ENCODE results near the gene CASTOR2.
A peak's percentile ranks its signal among the peaks of the same experiment; 100 is the strongest.

Gene CASTOR2

DNA sequence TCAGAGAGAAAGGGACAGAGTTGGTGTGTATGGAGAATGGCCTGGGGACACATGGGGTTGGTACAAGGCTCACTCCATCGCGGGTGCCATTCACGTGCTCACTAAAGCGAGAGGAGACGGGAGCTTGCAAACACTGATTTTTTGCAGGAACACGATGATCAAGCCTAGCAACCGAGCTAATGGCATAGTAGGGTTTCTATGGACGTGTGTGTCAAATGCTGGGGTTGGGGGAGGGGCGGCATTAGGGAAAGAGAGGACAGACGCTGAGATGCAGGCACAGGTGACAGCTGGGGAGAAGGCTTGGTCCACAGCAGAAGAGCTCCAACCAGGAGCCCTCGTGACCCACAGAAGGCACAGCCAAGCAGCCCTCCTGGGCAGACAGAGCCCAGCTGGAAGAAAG lies 75.2 kb downstream of the CASTOR2 start:
- TF ChIP-seq, protein P1, sequence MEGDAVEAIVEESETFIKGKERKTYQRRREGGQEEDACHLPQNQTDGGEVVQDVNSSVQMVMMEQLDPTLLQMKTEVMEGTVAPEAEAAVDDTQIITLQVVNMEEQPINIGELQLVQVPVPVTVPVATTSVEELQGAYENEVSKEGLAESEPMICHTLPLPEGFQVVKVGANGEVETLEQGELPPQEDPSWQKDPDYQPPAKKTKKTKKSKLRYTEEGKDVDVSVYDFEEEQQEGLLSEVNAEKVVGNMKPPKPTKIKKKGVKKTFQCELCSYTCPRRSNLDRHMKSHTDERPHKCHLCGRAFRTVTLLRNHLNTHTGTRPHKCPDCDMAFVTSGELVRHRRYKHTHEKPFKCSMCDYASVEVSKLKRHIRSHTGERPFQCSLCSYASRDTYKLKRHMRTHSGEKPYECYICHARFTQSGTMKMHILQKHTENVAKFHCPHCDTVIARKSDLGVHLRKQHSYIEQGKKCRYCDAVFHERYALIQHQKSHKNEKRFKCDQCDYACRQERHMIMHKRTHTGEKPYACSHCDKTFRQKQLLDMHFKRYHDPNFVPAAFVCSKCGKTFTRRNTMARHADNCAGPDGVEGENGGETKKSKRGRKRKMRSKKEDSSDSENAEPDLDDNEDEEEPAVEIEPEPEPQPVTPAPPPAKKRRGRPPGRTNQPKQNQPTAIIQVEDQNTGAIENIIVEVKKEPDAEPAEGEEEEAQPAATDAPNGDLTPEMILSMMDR (conservative IDR thresholded peaks at IDR 0.05; ENCODE audit: control insufficient read depth, insufficient read depth, low read depth, low read length) = no peak
- H3K4me3 ChIP-seq (ENCODE audit: control insufficient read depth, low read depth, low read length) = no peak overlapping the region

DNA sequence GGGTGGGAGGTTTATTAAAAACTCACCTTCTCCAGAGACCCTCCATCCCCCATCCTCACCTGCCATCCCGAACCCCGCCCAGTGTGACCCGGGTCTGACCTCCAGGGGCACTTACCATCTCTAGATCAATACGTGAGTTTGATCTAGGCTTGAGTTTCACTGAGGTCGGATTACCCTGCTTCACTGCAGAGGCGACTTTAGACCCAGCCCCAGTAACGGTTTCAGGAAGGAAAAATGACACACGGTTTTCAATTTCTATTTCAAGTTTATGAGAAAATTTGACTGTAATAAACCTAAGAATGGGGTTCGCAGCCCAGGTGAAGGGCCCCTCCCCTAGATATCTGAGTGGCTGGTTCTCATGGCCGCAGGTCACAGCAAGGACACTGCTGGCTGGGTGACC lies 76.0 kb downstream of the CASTOR2 start:
- DNase-seq (ENCODE audit: low read depth) = no peak
- H3K4me3 ChIP-seq (ENCODE audit: control insufficient read depth, low read depth, low read length) = no peak overlapping the region
- TF ChIP-seq, protein P1 (conservative IDR thresholded peaks at IDR 0.05; ENCODE audit: control insufficient read depth, insufficient read depth, low read depth, low read length) = no peak

More for the DNA sequence above, 75.2 kb downstream of the CASTOR2 start:
- no peak for DNase-seq (ENCODE audit: low read depth)

DNA sequence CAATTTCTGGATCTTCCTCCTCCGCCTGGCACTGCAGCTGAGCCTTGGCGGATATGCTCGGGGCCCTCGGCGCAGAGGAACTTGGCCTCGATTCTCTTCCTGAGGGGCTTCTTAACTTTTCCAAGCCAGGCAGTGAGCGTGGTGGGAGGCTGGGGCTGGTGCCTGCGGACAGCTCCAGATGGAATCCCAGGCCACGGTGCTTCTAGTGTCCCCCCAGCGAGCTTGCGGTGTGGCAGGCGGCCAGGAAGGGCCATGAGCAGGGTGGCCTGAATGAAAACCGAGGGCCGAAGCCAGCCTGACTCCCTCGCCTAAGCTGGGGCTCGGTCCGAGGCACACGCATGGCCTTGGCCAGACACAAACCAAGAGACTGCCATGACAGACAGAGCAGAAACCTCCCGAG lies 77.8 kb downstream of the CASTOR2 start:
- H3K4me3 ChIP-seq (ENCODE audit: control insufficient read depth, low read depth, low read length) = no peak overlapping the region
- TF ChIP-seq, protein P1 (conservative IDR thresholded peaks at IDR 0.05; ENCODE audit: control insufficient read depth, insufficient read depth, low read depth, low read length) = no peak
- DNase-seq (ENCODE audit: low read depth) = peak; percentile 23

DNA sequence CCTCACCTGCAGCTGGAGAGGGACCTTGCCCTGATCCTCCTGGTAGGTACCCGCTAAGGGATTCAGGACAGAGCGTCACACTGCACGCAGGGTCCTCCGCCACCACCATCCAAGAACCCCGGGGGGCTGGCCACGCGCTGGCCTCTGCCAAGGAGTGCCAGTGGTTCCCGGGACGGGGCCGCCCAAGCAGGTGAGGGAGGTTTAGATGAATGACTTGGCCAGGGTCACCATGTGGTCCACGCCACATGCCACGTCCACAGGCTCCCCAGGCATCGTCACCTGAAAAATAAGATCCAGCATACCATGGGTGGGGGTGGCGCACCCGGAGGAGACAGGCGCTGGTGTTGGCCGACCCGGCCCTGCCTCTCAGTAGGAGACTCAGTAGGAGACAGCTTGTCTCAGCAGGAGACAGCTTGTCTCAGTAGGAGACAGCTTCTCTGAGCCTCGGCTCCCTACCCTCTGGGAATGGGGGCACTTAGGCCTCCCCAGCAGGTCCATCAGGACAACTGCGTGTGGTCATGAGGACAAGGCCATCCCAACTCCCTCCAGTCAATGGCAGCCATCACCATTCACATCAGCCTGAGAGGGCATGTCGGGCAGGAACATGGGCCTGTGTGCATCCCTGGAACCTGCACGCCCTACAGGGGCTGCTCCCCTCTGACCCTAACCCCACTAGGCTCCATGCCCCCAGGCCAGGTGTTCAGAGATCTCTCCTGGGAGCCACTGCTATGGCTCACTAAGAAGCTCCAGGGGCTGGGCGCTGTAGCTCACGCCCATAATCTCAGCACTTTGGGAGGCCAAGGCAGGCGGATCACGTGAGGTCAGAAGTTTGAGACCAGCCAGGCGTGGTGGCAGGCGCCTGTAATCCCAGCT lies 78.6 kb downstream of the CASTOR2 start:
- TF ChIP-seq, protein P1 (conservative IDR thresholded peaks at IDR 0.05; ENCODE audit: control insufficient read depth, insufficient read depth, low read depth, low read length) = no peak
- DNase-seq (ENCODE audit: low read depth) = no peak

DNA sequence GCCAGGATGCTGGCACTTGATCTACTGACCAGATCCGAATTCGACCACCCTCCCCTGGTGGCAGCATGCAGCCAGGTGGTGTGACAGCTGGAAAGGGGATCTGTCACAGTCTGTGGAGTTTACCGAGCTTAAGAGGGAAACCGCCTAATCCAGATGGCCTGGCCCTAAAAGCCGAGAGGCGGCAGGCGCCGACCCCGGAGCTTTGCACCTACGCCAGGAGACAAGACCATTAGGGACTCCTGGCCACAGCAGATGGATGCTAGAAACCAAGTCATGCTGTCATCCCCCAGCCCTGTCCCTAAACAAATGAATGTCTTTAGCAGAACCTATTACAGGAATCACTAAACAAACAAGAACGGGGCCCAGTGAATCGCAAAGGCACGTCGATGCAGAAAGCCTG lies 81.4 kb downstream of the CASTOR2 start:
- no peak for DNase-seq (ENCODE audit: low read depth)
- TF ChIP-seq, protein P1 (conservative IDR thresholded peaks at IDR 0.05; ENCODE audit: control insufficient read depth, insufficient read depth, low read depth, low read length) = no peak
- no peak overlapping the region for H3K4me3 ChIP-seq (ENCODE audit: control insufficient read depth, low read depth, low read length)

More for the DNA sequence above, 78.6 kb downstream of the CASTOR2 start:
- no peak overlapping the region for H3K4me3 ChIP-seq (ENCODE audit: control insufficient read depth, low read depth, low read length)

DNA sequence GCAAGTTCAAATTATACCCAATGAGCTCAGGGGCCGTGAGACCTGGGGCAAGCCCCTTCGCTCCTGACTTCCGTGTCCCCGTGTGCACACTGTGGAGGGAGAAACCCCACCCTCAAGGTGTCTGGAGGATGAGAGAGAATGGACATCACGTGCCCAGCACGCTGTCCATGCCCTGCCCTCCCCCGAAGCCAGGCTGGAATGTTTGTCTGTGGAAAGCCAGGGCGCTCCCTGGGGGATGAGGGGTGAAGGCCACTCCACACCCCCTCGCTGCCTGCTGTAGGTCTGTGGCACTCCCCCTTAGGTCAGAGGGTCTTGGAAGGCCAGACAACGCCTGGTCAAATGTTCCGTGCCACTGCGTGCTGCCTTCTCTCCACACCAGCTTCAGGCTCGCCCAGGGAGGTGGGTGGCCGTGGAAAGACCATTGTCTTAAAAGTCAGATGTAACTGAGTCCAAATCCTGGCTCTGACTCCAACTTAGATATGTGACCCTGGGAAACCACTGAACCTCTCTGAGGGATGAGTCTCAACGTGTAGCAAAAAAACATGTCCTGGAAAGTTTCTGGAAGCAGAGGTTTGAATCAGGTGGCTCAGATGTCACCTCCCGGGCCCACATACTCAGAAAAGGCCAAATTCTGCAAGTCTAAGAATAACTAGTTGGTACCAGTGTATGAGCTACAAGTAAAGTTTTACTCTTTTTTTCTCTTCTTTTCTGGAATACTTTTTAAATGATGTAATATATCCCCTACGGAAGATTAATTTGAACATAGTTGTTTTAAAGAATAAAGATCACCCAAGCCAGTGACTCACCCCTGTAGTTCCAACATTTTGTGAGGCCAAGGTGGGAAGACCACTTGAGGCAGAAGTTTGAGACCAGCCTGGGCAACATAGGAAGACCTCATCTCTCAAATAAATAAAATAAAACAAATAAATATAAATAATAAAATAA lies 84.2 kb downstream of the CASTOR2 start:
- TF ChIP-seq, protein P1 (conservative IDR thresholded peaks at IDR 0.05; ENCODE audit: control insufficient read depth, insufficient read depth, low read depth, low read length) = no peak
- peak; percentile 48 for DNase-seq (ENCODE audit: low read depth)
- H3K4me3 ChIP-seq (ENCODE audit: control insufficient read depth, low read depth, low read length) = no peak overlapping the region

Data from fibroblast of mammary gland (primary cell).